SK-N-SH (cell line): ENCODE measurements around the gene TOMM20.

Experiments
- EP300 ChIP-seq, 2 experiments: IDR thresholded peaks; 2 replicates each; pipeline versions ENCODE4 v1.4.0 to v1.6.1; 2012; ENCODE audit warnings: borderline replicate concordance in 1 of 2, low read depth in 1 of 2, low read length in 1 of 2
- FOSL2 ChIP-seq: IDR thresholded peaks from 2 replicates; pipeline ENCODE4 v1.4.0; 2012; ENCODE audit warnings: low read depth, mild to moderate bottlenecking, moderate library complexity, borderline replicate concordance
- FOXJ3 ChIP-seq: sonication (generic); formaldehyde crosslinking; IDR thresholded peaks from 2 replicates; pipeline ENCODE4 v1.5.1; 2020; ENCODE audit warnings: mild to moderate bottlenecking, missing genetic modification reagents
- JUND ChIP-seq: IDR thresholded peaks from 2 replicates; pipeline ENCODE4 v1.4.0; 2012
- NRF1 ChIP-seq: IDR thresholded peaks from 2 replicates; pipeline ENCODE4 v1.6.1; 2012; ENCODE audit warnings: low read depth, mild to moderate bottlenecking, low read length
- POLR2AphosphoS5 ChIP-seq: IDR thresholded peaks from 2 replicates; pipeline ENCODE4 v1.6.1; 2012; ENCODE audit warnings: low read depth, low read length
- RFX5 ChIP-seq: IDR thresholded peaks from 2 replicates; pipeline ENCODE4 v1.6.1; 2012; ENCODE audit warnings: mild to moderate bottlenecking, improper control_type of control experiment, low read length
- TAF1 ChIP-seq: IDR thresholded peaks from 2 replicates; pipeline ENCODE4 v1.6.1; 2012; ENCODE audit warnings: low read depth, mild to moderate bottlenecking, low read length, moderate library complexity, borderline replicate concordance
- TEAD4 ChIP-seq: IDR thresholded peaks from 2 replicates; pipeline ENCODE4 v1.4.0; 2012; ENCODE audit warnings: mild to moderate bottlenecking, borderline replicate concordance; ENCODE audit not compliant: insufficient read depth
- YY1 ChIP-seq: IDR thresholded peaks from 2 replicates; pipeline ENCODE4 v1.4.0; 2012; ENCODE audit warnings: low read depth, mild to moderate bottlenecking
- TF ChIP-seq, protein P1 (sequence below): IDR thresholded peaks from 2 replicates; pipeline ENCODE4 v1.6.1; 2012; ENCODE audit warnings: mild to moderate bottlenecking, low read depth, low read length, moderate library complexity
- TF ChIP-seq, protein P2 (sequence below): fragments of 200-600 bp; sonication (generic); IDR thresholded peaks from 2 replicates; pipeline ENCODE4 v1.6.1; 2017; ENCODE audit warnings: antibody characterized with exemption, mild to moderate bottlenecking, moderate library complexity
- TF ChIP-seq, protein P3 (sequence below): IDR thresholded peaks from 2 replicates; pipeline ENCODE4; 2012
- TF ChIP-seq, protein P4 (sequence below): fragments of 150-350 bp; IDR thresholded peaks from 2 replicates; pipeline ENCODE4 v1.6.1; 2017; ENCODE audit warnings: antibody characterized with exemption, low read length, low read depth, borderline replicate concordance

DNA sequence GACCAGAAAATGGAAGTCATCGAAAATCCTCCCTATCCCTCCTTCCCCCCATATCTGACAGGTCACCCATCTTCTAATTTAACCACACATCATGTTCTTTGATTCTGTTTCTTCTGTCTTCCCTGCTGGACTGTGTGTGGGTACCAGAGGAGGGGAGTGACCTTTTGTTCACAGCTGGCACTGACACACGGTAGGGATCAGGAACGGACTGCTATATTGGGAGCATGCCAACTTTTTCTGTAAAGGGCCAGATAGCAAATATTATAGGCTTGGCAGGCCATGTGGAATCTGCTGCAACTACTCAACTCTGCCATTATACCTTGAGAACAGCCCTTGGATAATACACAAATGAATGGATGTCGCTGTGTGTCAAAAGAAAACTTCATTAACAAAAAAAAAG is 7.5 kb upstream of the TOMM20 start:
- TF ChIP-seq, protein P1, sequence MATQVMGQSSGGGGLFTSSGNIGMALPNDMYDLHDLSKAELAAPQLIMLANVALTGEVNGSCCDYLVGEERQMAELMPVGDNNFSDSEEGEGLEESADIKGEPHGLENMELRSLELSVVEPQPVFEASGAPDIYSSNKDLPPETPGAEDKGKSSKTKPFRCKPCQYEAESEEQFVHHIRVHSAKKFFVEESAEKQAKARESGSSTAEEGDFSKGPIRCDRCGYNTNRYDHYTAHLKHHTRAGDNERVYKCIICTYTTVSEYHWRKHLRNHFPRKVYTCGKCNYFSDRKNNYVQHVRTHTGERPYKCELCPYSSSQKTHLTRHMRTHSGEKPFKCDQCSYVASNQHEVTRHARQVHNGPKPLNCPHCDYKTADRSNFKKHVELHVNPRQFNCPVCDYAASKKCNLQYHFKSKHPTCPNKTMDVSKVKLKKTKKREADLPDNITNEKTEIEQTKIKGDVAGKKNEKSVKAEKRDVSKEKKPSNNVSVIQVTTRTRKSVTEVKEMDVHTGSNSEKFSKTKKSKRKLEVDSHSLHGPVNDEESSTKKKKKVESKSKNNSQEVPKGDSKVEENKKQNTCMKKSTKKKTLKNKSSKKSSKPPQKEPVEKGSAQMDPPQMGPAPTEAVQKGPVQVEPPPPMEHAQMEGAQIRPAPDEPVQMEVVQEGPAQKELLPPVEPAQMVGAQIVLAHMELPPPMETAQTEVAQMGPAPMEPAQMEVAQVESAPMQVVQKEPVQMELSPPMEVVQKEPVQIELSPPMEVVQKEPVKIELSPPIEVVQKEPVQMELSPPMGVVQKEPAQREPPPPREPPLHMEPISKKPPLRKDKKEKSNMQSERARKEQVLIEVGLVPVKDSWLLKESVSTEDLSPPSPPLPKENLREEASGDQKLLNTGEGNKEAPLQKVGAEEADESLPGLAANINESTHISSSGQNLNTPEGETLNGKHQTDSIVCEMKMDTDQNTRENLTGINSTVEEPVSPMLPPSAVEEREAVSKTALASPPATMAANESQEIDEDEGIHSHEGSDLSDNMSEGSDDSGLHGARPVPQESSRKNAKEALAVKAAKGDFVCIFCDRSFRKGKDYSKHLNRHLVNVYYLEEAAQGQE, result no peak
- TF ChIP-seq JUND (no peak), POLR2AphosphoS5 (no peak), NRF1 (no peak), RFX5 (no peak), YY1 (no peak), EP300 (IDR thresholded peaks at IDR 0.05; ENCODE audit: borderline replicate concordance in 1 of 2, low read depth in 1 of 2, low read length in 1 of 2) (no peak), FOSL2 (no peak), TEAD4 (no peak), FOXJ3 (CRISPR knock-in tag) (no peak), TAF1 (no peak)
- TF ChIP-seq, protein P2, sequence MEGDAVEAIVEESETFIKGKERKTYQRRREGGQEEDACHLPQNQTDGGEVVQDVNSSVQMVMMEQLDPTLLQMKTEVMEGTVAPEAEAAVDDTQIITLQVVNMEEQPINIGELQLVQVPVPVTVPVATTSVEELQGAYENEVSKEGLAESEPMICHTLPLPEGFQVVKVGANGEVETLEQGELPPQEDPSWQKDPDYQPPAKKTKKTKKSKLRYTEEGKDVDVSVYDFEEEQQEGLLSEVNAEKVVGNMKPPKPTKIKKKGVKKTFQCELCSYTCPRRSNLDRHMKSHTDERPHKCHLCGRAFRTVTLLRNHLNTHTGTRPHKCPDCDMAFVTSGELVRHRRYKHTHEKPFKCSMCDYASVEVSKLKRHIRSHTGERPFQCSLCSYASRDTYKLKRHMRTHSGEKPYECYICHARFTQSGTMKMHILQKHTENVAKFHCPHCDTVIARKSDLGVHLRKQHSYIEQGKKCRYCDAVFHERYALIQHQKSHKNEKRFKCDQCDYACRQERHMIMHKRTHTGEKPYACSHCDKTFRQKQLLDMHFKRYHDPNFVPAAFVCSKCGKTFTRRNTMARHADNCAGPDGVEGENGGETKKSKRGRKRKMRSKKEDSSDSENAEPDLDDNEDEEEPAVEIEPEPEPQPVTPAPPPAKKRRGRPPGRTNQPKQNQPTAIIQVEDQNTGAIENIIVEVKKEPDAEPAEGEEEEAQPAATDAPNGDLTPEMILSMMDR, result no peak
- TF ChIP-seq, protein P3, sequence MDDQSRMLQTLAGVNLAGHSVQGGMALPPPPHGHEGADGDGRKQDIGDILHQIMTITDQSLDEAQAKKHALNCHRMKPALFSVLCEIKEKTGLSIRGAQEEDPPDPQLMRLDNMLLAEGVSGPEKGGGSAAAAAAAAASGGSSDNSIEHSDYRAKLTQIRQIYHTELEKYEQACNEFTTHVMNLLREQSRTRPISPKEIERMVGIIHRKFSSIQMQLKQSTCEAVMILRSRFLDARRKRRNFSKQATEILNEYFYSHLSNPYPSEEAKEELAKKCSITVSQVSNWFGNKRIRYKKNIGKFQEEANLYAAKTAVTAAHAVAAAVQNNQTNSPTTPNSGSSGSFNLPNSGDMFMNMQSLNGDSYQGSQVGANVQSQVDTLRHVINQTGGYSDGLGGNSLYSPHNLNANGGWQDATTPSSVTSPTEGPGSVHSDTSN, result no peak
- TF ChIP-seq, protein P4, sequence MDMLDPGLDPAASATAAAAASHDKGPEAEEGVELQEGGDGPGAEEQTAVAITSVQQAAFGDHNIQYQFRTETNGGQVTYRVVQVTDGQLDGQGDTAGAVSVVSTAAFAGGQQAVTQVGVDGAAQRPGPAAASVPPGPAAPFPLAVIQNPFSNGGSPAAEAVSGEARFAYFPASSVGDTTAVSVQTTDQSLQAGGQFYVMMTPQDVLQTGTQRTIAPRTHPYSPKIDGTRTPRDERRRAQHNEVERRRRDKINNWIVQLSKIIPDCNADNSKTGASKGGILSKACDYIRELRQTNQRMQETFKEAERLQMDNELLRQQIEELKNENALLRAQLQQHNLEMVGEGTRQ, result no peak
